B cell (primary cell): ENCODE results near the gene ERGIC1. TPM values are rescaled to one million over a fixed set of nuclear protein-coding genes. Genes with fewer than 3 reads are reported as not detected.

Experiments
- ATAC-seq: fragments of 200-7000 bp; cut with Tn5 transposase; one replicate; pipeline ENCODE4 v1.10.0; 2021; ENCODE audit warnings: low read depth, mild to moderate bottlenecking, moderate number of reproducible peaks, moderate library complexity
- CTCF ChIA-PET: fragments of 350-600 bp; sonication (Branson Sonifier 250); formaldehyde crosslinking; loops from one replicate; lab custom pipeline; 2021; ENCODE audit warnings: antibody characterized with exemption, inconsistent platforms; lab: Charles Lee
- POLR2A ChIA-PET: fragments of 350-600 bp; sonication (Branson Sonifier 250); formaldehyde crosslinking; loops from one replicate; lab custom pipeline; 2021; ENCODE audit warnings: antibody characterized with exemption; lab: Charles Lee
- DNase-seq: peaks from one replicate; pipeline ENCODE4 v3.0.0; 2013
- H2AFZ ChIP-seq: 2 replicates; pipeline ENCODE4 v1.6.1; 2012; ENCODE audit warnings: mild to moderate bottlenecking, low read depth, low read length; ENCODE audit not compliant: insufficient read depth, poor library complexity, severe bottlenecking
- H3K27ac ChIP-seq, 2 donors: 1 replicate in 1 of 2; 2 replicates in 1 of 2; pipeline ENCODE4 v1.5.1; 2012 to 2013; ENCODE audit warnings: low read length in 2 of 2, mild to moderate bottlenecking in 2 of 2, moderate library complexity in 1 of 2
- H3K27me3 ChIP-seq, 4 experiments: fragments of 200-600 bp in 1 of 4; sonication (generic) in 1 of 4; replicated peaks in 1 of 4; 1 replicate in 2 of 4; 2 replicates in 2 of 4; pipeline versions ENCODE4 v1.6.1 to v1.7.0; 2013 to 2016; ENCODE audit warnings: low read length in 3 of 4, mild to moderate bottlenecking in 2 of 4, mixed read lengths in 1 of 4, moderate library complexity in 1 of 4; ENCODE audit not compliant: insufficient read depth in 4 of 4, control insufficient read depth in 3 of 4; ENCODE audit errors: control extremely low read depth in 1 of 4
- H3K36me3 ChIP-seq, 2 experiments: replicated peaks in 1 of 2; 1 replicate in 1 of 2; 2 replicates in 1 of 2; pipeline versions ENCODE4 v1.6.1 to v1.7.1; 2013; ENCODE audit warnings: low read length in 1 of 2; ENCODE audit not compliant: insufficient read depth in 2 of 2, control insufficient read depth in 1 of 2; ENCODE audit errors: control extremely low read depth in 1 of 2, extremely low read depth in 1 of 2
- H3K4me1 ChIP-seq, 2 donors: fragments of 200-600 bp in 1 of 2; sonication (generic) in 1 of 2; 1 replicate in 1 of 2; 2 replicates in 1 of 2; pipeline versions ENCODE4 v1.5.1 to v1.6.1; 2013 to 2017; ENCODE audit warnings: low read length in 2 of 2; ENCODE audit not compliant: control insufficient read depth in 2 of 2, insufficient read depth in 2 of 2
- H3K4me2 ChIP-seq: replicated peaks from 2 replicates; pipeline ENCODE3; 2012; ENCODE audit warnings: mild to moderate bottlenecking, low read depth, low read length; ENCODE audit not compliant: poor library complexity, severe bottlenecking
- H3K4me3 ChIP-seq, 5 experiments: fragments of 200-600 bp in 1 of 5; sonication (generic) in 1 of 5; 1 replicate in 3 of 5; 2 replicates in 2 of 5; pipeline versions ENCODE4 v1.5.1 to v1.7.0; 2011 to 2016; ENCODE audit warnings: low read length in 4 of 5, mild to moderate bottlenecking in 4 of 5, low read depth in 2 of 5, control low read depth in 1 of 5, moderate library complexity in 1 of 5; ENCODE audit not compliant: insufficient read depth in 1 of 5; ENCODE audit errors: control extremely low read depth in 1 of 5, extremely low read depth in 1 of 5
- H3K79me2 ChIP-seq: fragments of 200-600 bp; sonication (generic); one replicate; pipeline ENCODE4 v1.6.0; 2016; ENCODE audit warnings: low read length; ENCODE audit not compliant: control insufficient read depth, insufficient read depth
- H3K9ac ChIP-seq: fragments of 200-600 bp; sonication (generic); 2 replicates; pipeline ENCODE4 v1.6.1; 2017; ENCODE audit warnings: mild to moderate bottlenecking, low read length, moderate library complexity
- H3K9me3 ChIP-seq, 3 donors: one replicate each; pipeline versions ENCODE4 v1.6.1 to v1.7.1; 2013; ENCODE audit warnings: low read length in 2 of 3; ENCODE audit not compliant: control insufficient read depth in 2 of 3, insufficient read depth in 1 of 3; ENCODE audit errors: control extremely low read depth in 1 of 3
- H4K20me1 ChIP-seq: 2 replicates; pipeline ENCODE4 v1.6.0; 2012; ENCODE audit warnings: mild to moderate bottlenecking, low read length; ENCODE audit not compliant: insufficient read depth, control insufficient read depth, poor library complexity, severe bottlenecking
- H3K27ac Mint-ChIP-seq: one replicate; pipeline ENCODE4 v1.8.0; 2021; ENCODE audit warnings: mixed read lengths
- H3K27me3 Mint-ChIP-seq: one replicate; pipeline ENCODE4 v1.8.0; 2021; ENCODE audit warnings: mixed read lengths
- H3K4me1 Mint-ChIP-seq: one replicate; pipeline ENCODE4 v1.8.0; 2021; ENCODE audit warnings: mixed read lengths
- H3K4me3 Mint-ChIP-seq: one replicate; pipeline ENCODE4 v1.8.0; 2021; ENCODE audit warnings: mixed read lengths
- H3K9me3 Mint-ChIP-seq: one replicate; pipeline ENCODE4 v1.8.0; 2022; ENCODE audit warnings: mixed read lengths; ENCODE audit not compliant: insufficient read depth
- CTCF ChIP-seq: fragments of 200-600 bp; IDR thresholded peaks from one replicate; pipeline ENCODE4 v1.8.0; 2022; ENCODE audit warnings: antibody characterized with exemption, mild to moderate bottlenecking
- EZH2 ChIP-seq: IDR thresholded peaks from 2 replicates; pipeline ENCODE4 v1.6.1; 2012; ENCODE audit warnings: borderline replicate concordance, low read depth, mild to moderate bottlenecking, moderate library complexity, low read length; ENCODE audit not compliant: insufficient read depth, poor library complexity, severe bottlenecking
- WGBS: methylation state at CpG from one replicate; pipeline ENCODE4 v1.1.5; 2013; ENCODE audit warnings: missing lambda C conversion rate; ENCODE audit not compliant: insufficient coverage; 5-methylcytosine and 5-hydroxymethylcytosine counted together
- intact Hi-C: fragments of 100-400 bp; cut with micrococcal nuclease; formaldehyde crosslinking; loops from one replicate; pipeline ENCODE4 v1.10.0; 2022
- polyA plus RNA-seq: library from polyadenylated mRNA; depleted of rRNA; stranded (reverse); fragments of >200 nt; gene quantifications from 2 replicates; pipeline ENCODE4 v1.2.3, GENCODE V29; 2012
- total RNA-seq, 2 donors: library from RNA; stranded (reverse); fragments of 120-200 nt in 1 of 2; gene quantifications; 1 replicate in 1 of 2; 2 replicates in 1 of 2; pipeline versions ENCODE4 v1.2.3 to v1.2.4, GENCODE V29; 2013 to 2022

Gene ERGIC1
- total and polyA plus RNA-seq, 2 donors (not counting 1 experiment from before 2014, with no cell fraction given), result 86.3 to 140 TPM

- Histone ChIP-seq H3K36me3 (no peaks in the 10 kb centered on the region), H3K27me3 (no peaks in the 10 kb centered on the region), H3K4me1 (no peaks in the 10 kb centered on the region), H3K4me3 (no peak overlapping the region), H3K4me2 (no peak overlapping the region), H3K79me2 (no peaks in the 10 kb centered on the region), H2AFZ (no peak overlapping the region), H3K27ac (no peak overlapping the region), H3K9ac (no peak overlapping the region), H4K20me1 (no peaks in the 10 kb centered on the region), H3K9me3 (peaks cover 0 to 13% (median 11%) of the 10 kb centered on the region in 3 donors)
- no peak overlapping the region for H3K4me3 Mint-ChIP-seq
- intact Hi-C loops, result no loop called here
- peaks cover 11% of the 10 kb centered on the region for H3K9me3 Mint-ChIP-seq
- H3K27ac Mint-ChIP-seq, result no peak overlapping the region
- ChIA-PET CTCF (no interaction called here), POLR2A (no interaction called here)
- no peaks in the 10 kb centered on the region for H3K4me1 Mint-ChIP-seq
- ATAC-seq (no peak), DNase-seq (no peak)
- H3K27me3 Mint-ChIP-seq, result no peaks in the 10 kb centered on the region
- TF ChIP-seq EZH2, result no peak
- TF ChIP-seq CTCF, result no peak
- WGBS, result 93% methylated on average over 6 of the region's 6 CpGs
Observed at GRCh38 chr5:172823840-172824362, 10.2 kb upstream of the ERGIC1 start.

GRCh38 chr5:172825610-172826204 is 8.3 kb upstream of the ERGIC1 start:
- TF ChIP-seq EZH2 (no peak), CTCF (no peak)
- Histone ChIP-seq H3K9ac (no peak overlapping the region), H3K27ac (no peak overlapping the region), H3K9me3 (peaks cover 0 to 13% (median 11%) of the 10 kb centered on the region in 3 donors), H4K20me1 (no peaks in the 10 kb centered on the region), H3K4me3 (no peak overlapping the region), H3K79me2 (no peaks in the 10 kb centered on the region), H3K27me3 (no peaks in the 10 kb centered on the region), H3K4me2 (no peak overlapping the region), H3K4me1 (no peaks in the 10 kb centered on the region), H2AFZ (no peak overlapping the region), H3K36me3 (no peaks in the 10 kb centered on the region)
- no peaks in the 10 kb centered on the region for H3K27me3 Mint-ChIP-seq
- POLR2A ChIA-PET, result no interaction called here
- H3K27ac Mint-ChIP-seq, result no peak overlapping the region
- WGBS, result 80% methylated on average over 1 of the region's 2 CpGs
- DNase-seq, result no peak
- no peaks in the 10 kb centered on the region for H3K4me1 Mint-ChIP-seq
- intact Hi-C loops, result no loop called here
- H3K9me3 Mint-ChIP-seq, result peaks cover 11% of the 10 kb centered on the region
- CTCF ChIA-PET, result no interaction called here
- H3K4me3 Mint-ChIP-seq, result no peak overlapping the region
- ATAC-seq, result no peak
